Prostate gland (tissue), 2 donors: ENCODE results near the gene OAS2. TPM values are rescaled to one million over a fixed set of nuclear protein-coding genes. Genes with fewer than 3 reads are reported as not detected.
A peak's percentile ranks its signal among the peaks of the same experiment; 100 is the strongest.

Experiments used
- DNase-seq: peaks from one replicate; pipeline ENCODE4 v3.0.0-alpha.2; 2019; ENCODE audit warnings: low spot score
- H3K27ac ChIP-seq, 2 donors: fragments of 200-600 bp; sonication (generic); 2 replicates each; pipeline ENCODE4 v1.5.1; 2017 to 2019
- H3K27me3 ChIP-seq: fragments of 200-600 bp; sonication (generic); replicated peaks from 2 replicates; pipeline ENCODE4 v1.5.1; 2019; ENCODE audit not compliant: insufficient read depth
- H3K36me3 ChIP-seq, 2 donors: fragments of 200-600 bp; sonication (generic); 1 replicate in 1 of 2; 2 replicates in 1 of 2; pipeline versions ENCODE4 v1.5.1 to v1.8.1; 2017 to 2019
- H3K4me1 ChIP-seq: fragments of 200-600 bp; sonication (generic); replicated peaks from 2 replicates; pipeline ENCODE4 v1.5.1; 2019
- H3K4me3 ChIP-seq, 2 donors: fragments of 200-600 bp; sonication (generic); 2 replicates each; pipeline ENCODE4 v1.5.1; 2017 to 2019
- H3K9me3 ChIP-seq: fragments of 200-600 bp; sonication (generic); 2 replicates; pipeline ENCODE4 v1.5.1; 2017
- CTCF ChIP-seq, 4 experiments: fragments of 200-600 bp in 2 of 4; fragments of 450-650 bp in 2 of 4; sonication (generic) in 2 of 4; IDR thresholded peaks; 1 replicate in 3 of 4; 2 replicates in 1 of 4; pipeline ENCODE4 v1.5.1; 2016 to 2019; ENCODE audit warnings: antibody characterized with exemption in 4 of 4, mild to moderate bottlenecking in 2 of 4, moderate library complexity in 2 of 4
- POLR2A ChIP-seq: fragments of 450-650 bp; IDR thresholded peaks from one replicate; pipeline ENCODE4 v1.6.1; 2016; ENCODE audit warnings: antibody characterized with exemption, mild to moderate bottlenecking
- POLR2AphosphoS5 ChIP-seq: sonication (generic); formaldehyde crosslinking; IDR thresholded peaks from one replicate; pipeline ENCODE4 v1.6.1; 2017; ENCODE audit warnings: antibody characterized with exemption
- WGBS: methylation state at CpG from one replicate; pipeline ENCODE4 v1.1.5; 2018; 5-methylcytosine and 5-hydroxymethylcytosine counted together
- intact Hi-C: fragments of 100-400 bp; cut with DNase I; formaldehyde crosslinking; loops from one replicate; pipeline ENCODE4 v1.14.2; 2022
- total RNA-seq, 2 donors: library from RNA; depleted of rRNA; stranded (reverse); fragments of >200 nt; gene quantifications; one replicate each; pipeline ENCODE4 v1.1.0, GENCODE V29; 2016

Gene OAS2
- total RNA-seq, result 10 to 100 TPM in 1 of 2 donors, 1 to 10 TPM in 1; 9.7 to 12.4 TPM

- peak; percentile 63 for DNase-seq
- peak within 1 kb of the TSS; percentile 71 to 72 for H3K27ac ChIP-seq
- TF ChIP-seq POLR2AphosphoS5 (peak; percentile 61), POLR2A (no peak), CTCF (IDR thresholded peaks at IDR 0.05) (no peak)
- H3K36me3 ChIP-seq, result no peaks in the 10 kb centered on the region
- intact Hi-C loops, result no loop called here
- no peaks in the 10 kb centered on the region for H3K9me3 ChIP-seq
- peak within 1 kb of the TSS; percentile 19 to 27 for H3K4me3 ChIP-seq
- no peaks in the 10 kb centered on the region for H3K27me3 ChIP-seq
- 35% methylated on average over 17 of the region's 19 CpGs for WGBS
- no peaks in the 10 kb centered on the region for H3K4me1 ChIP-seq
Observed at GRCh38 chr12:112978163-112979040, at the start of gene OAS2. Gene OAS2 (plus strand): TSS chr12:112978519. CDS start chr12:112978609, 90 bp downstream.

GRCh38 chr12:112928978-112929377 is 49.3 kb upstream of the OAS2 start:
- no peaks in the 10 kb centered on the region for H3K27me3 ChIP-seq
- 88% methylated on average over 1 of the region's 1 CpG for WGBS
- intact Hi-C loops, result no loop called here
- no peak overlapping the region for H3K27ac ChIP-seq
- H3K4me1 ChIP-seq, result peaks cover 5% of the 10 kb centered on the region
- TF ChIP-seq CTCF (IDR thresholded peaks at IDR 0.05), result no peak
- TF ChIP-seq POLR2A, result no peak
- no peak for TF ChIP-seq POLR2AphosphoS5
- no peak overlapping the region for H3K4me3 ChIP-seq
- DNase-seq, result no peak
- H3K9me3 ChIP-seq, result no peaks in the 10 kb centered on the region
- no peaks in the 10 kb centered on the region for H3K36me3 ChIP-seq

GRCh38 chr12:112929715-112930114 is 48.6 kb upstream of the OAS2 start:
- H3K27ac ChIP-seq, result no peak overlapping the region
- H3K9me3 ChIP-seq, result no peaks in the 10 kb centered on the region
- H3K27me3 ChIP-seq, result no peaks in the 10 kb centered on the region
- TF ChIP-seq CTCF (IDR thresholded peaks at IDR 0.05), result no peak
- TF ChIP-seq POLR2A, result no peak
- no peak for TF ChIP-seq POLR2AphosphoS5
- intact Hi-C loops, result no loop called here
- 93% methylated on average over 3 of the region's 3 CpGs for WGBS
- no peaks in the 10 kb centered on the region for H3K36me3 ChIP-seq
- H3K4me1 ChIP-seq, result peaks cover 5% of the 10 kb centered on the region
- DNase-seq, result no peak
- no peak overlapping the region for H3K4me3 ChIP-seq

GRCh38 chr12:112930350-112930749 is 48.0 kb upstream of the OAS2 start:
- TF ChIP-seq CTCF (IDR thresholded peaks at IDR 0.05), result no peak
- TF ChIP-seq POLR2A, result no peak
- TF ChIP-seq POLR2AphosphoS5, result no peak
- no peak overlapping the region for H3K4me3 ChIP-seq
- intact Hi-C loops, result no loop called here
- H3K9me3 ChIP-seq, result no peaks in the 10 kb centered on the region
- H3K27ac ChIP-seq, result no peak overlapping the region
- H3K27me3 ChIP-seq, result no peaks in the 10 kb centered on the region
- peaks cover 5% of the 10 kb centered on the region for H3K4me1 ChIP-seq
- H3K36me3 ChIP-seq, result no peaks in the 10 kb centered on the region
- WGBS, result 95% methylated on average over 2 of the region's 2 CpGs
- DNase-seq, result no peak
